Stimulated activated CD4-positive, alpha-beta T cell treated with anti-CD3 and anti-CD28 coated beads, Interleukin-12 subunit alpha, Interleukin-12 subunit beta, amount 100 ng/mL, for 48 hours (primary cell): ENCODE data around the gene SLC9B2.
A peak's percentile ranks its signal among the peaks of the same experiment; 100 is the strongest.

Source experiments
- DNase-seq, 3 donors: peaks; one replicate each; pipeline ENCODE4 v3.0.0-alpha.2; 2020; ENCODE audit warnings: low read depth in 2 of 3, low spot score in 1 of 3

The SLC9B2 gene, protein sequence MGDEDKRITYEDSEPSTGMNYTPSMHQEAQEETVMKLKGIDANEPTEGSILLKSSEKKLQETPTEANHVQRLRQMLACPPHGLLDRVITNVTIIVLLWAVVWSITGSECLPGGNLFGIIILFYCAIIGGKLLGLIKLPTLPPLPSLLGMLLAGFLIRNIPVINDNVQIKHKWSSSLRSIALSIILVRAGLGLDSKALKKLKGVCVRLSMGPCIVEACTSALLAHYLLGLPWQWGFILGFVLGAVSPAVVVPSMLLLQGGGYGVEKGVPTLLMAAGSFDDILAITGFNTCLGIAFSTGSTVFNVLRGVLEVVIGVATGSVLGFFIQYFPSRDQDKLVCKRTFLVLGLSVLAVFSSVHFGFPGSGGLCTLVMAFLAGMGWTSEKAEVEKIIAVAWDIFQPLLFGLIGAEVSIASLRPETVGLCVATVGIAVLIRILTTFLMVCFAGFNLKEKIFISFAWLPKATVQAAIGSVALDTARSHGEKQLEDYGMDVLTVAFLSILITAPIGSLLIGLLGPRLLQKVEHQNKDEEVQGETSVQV

DNA sequence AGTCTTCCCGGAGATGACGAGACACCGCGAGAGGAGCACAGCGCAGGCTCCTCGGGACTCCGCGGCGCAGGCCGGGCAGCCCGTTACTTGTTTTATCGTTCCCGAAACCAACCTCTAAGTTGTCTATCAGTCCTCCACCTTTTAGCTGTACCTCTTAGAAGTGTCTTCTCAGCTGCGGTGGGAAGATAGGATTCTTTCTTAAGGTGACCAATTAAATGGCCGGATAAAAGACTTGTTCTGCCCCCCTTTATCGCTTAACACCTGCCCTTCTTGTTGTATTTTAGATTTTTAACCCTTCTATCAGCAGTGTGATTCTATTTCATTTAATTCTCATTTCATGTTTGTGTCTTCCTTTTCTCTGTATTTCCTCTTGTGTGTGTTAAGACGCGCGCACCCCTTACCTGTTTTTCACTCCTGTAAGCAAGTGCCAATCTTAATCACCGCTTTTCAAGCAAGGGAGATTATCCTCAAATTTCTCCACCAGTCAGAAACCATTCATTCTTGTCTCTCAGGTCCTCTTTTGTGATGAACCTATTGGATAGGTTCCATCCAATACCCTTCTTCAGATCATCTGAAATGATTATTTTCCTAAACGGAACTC lies at the start of gene SLC9B2:
Gene SLC9B2, minus strand, starts transcription at position 15 of the 601 bp plus-strand sequence. CDS start 9,211 bp downstream, outside the sequence.
- no peak for DNase-seq

- DNase-seq: no peak
Measured at GRCh38 chr4:103126126-103126525, 49.6 kb upstream of the SLC9B2 start.

DNA sequence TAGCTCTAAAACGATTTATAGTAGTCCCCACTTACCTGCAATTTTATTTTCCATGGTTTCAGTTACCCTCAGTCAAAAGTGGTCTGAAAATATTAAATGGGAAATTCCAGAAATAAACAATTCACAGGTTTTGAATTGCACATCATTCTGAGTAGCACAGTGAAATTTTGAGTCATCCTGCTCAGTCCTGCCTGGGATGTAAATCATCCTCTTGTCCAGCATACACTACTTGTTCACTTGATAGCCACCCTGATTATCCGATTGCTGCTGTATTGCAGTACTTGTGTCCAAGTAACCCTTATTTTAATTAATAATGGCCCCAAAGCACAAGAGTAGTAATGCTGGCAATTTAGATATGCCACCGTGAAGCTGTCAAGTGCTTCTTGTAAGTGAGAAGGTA lies 46.6 kb upstream of the SLC9B2 start:
- no peak for DNase-seq

DNA sequence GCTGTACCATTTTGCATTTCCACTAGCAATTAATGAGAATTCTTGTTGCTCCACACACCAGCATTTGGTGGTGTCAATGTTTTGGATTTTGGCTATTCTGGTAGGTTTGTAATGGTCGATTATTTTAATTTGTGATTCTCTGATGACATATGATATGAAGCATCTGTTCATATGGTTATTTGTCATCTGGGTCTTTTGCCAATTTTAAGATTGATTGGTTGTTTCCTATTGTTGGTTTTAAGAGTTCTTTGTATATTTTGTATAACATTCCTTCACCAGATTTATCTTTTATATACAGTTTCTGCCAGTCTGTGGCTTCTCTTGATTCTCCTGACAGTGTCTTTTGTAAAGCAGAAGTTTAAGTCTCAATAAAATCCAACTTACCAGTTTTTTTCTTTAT lies 41.6 kb upstream of the SLC9B2 start:
- DNase-seq: no peak

DNA sequence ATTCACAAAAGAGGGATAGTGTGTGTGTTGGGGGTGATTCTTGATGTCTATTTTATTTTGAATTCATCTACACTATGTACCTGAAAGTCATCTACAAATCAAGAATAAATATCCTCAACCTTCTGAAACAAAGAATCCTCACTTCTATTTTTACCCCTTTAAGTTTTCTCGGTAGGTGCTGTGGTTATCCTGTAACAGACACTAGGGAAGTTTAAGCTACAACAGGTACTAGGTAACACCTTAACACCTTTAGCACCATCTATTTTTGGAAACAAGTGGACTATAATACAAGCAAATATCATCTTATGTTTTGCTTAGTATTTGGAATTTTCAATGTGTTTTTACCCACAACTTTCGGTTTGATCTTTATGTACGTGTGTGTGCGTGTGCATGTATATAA lies 35.0 kb upstream of the SLC9B2 start:
- DNase-seq: no peak

DNA sequence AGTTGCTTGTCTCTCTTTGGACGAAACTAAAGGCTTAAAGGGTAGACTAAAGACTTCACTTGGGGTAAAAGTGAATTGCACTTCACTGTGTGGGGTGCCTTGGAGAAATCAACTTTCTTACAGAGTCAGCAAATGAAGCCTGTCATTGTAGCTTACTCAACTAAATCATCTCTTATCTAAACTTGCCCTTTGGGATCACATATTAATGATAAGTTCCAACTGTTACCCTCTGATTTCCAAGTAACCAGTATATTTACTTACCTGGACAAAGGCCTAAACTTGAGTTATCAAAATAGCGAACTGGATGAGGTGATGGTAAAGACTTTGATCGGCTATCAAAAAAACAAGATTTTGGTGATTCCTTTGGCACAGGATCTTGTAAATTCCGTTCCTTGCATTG lies 32.0 kb upstream of the SLC9B2 start:
- DNase-seq: no peak

GRCh38 chr4:103105558-103106356 lies 29.2 kb upstream of the SLC9B2 start:
- no peak for DNase-seq

DNA sequence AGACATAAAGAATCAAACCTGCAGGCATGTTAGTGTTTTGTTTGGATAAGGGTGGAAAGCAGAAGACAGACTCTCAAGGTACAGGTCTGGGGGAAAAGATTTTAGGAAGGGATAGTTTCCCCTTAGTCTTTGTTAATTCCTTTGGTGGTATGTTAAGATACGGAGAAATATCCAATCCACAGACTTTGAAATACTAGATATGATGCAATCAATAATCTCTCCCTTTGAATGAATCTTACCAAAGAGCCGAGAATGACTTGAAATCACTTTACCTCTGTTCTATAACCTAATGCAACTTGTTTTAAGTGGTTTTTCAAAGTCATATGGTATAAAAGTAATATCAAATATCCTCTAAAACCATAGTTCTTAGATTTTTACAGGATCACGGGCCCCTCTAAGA lies 28.3 kb upstream of the SLC9B2 start:
- DNase-seq: no peak

- no peak for DNase-seq
Measured at GRCh38 chr4:103100691-103101090, 24.1 kb upstream of the SLC9B2 start.

DNA sequence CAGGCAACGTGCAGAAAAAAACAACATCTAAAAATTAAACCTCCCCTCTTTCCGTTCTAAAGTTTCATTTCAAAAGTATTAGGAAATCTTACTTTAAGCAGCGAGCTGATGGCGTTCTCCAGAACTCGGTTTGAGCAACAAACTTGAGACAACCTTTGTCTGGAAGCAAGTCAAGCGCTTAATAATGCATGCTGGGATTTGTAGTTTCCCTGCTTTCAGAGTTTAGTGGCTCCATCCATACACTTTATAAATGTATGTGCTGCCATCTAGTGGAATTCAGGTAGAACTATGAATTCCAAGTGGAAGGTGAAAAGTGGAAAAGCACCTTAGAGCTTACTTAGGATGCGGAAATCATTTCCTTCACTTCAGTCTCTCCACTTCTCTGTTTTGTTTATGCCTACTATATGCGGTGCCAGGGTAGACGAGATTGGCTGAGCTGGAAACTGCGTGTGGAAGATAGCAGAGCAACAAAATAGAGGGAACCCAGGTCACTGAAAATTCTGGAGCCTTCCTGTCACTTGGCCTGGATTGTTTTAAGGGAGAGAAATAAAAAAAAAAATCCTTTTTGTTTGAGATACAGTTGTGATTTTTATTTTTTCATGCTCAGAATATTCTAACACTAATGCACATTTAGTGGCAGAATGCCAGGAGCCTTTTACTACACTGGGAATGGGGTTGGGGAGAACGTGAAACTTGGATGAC lies 23.3 kb upstream of the SLC9B2 start, which contains the start of gene BDH2:
Gene BDH2, minus strand, starts transcription at position 144 of the 702 bp plus-strand sequence. CDS start 3,580 bp downstream, outside the sequence.
- peak in 2 of 3 donors; percentile 3 to 52 for DNase-seq

- no peak for DNase-seq
Measured at GRCh38 chr4:103098756-103099440, 22.3 kb upstream of the SLC9B2 start.

DNA sequence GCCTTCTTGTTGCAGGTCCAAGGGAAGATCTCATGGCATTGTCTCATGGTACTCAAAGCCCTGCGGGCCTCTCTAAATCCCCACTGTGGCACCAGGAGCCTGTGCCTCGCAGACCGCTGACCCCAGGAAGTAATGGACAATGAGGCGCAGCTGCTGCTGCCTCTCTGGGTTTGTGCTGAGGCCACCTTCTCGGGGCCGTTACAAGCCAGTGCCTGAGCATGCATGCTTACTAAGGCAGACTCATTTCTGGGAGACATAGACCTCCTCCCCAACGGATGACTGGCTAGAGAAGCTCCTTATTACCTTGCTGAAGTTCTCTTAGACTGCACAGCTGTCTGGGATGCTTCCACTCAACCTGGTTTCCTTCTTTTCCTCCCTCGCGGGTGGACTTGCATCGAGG lies 21.8 kb upstream of the SLC9B2 start:
- no peak for DNase-seq

- DNase-seq: no peak
Measured at GRCh38 chr4:103097112-103097511, 20.6 kb upstream of the SLC9B2 start.

- DNase-seq: no peak
Measured at GRCh38 chr4:103095080-103095479, 18.5 kb upstream of the SLC9B2 start.

- no peak for DNase-seq
Measured at GRCh38 chr4:103092245-103092644, 15.7 kb upstream of the SLC9B2 start.

GRCh38 chr4:103091601-103092223 lies 15.2 kb upstream of the SLC9B2 start:
- DNase-seq: peak in 2 of 3 donors; percentile 9 to 29

DNA sequence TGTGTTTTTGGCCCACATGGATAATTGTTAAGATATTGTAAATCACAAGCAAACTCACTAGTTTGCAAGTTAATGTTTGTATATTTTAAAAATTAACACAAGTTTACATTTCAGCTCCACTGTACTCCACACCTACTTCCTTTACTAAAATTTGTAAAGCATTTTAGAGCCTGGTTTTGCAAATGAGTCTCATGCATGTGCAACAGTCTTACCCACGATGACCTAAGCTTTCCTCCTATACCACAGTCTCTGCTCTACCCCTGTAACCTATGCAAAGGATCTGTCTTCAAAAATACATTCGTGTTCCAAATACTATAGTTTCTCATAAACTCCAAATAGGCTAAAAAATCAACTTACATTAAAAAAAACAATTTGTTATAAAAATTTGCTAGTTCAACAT lies 12.9 kb upstream of the SLC9B2 start:
- no peak for DNase-seq

- no peak for DNase-seq
Measured at GRCh38 chr4:103086551-103086950, 10.0 kb upstream of the SLC9B2 start.

- no peak for DNase-seq
Measured at GRCh38 chr4:103085555-103086196, 9.1 kb upstream of the SLC9B2 start.
